Suprapubic skin (tissue), 4 donors: ENCODE data around the gene ENO2. TPM values are rescaled to one million over a fixed set of nuclear protein-coding genes. Genes with fewer than 3 reads are reported as not detected.

Experiments used
- DNase-seq, 2 donors: peaks; one replicate each; pipeline ENCODE4 v3.0.0-alpha.2; 2019; ENCODE audit warnings: low spot score in 2 of 2
- H3K27ac ChIP-seq: fragments of 200-600 bp; sonication (generic); one replicate; pipeline ENCODE4 v1.5.1; 2019
- H3K27me3 ChIP-seq: fragments of 200-600 bp; sonication (generic); one replicate; pipeline ENCODE4 v1.5.1; 2019
- H3K36me3 ChIP-seq: fragments of 200-600 bp; sonication (generic); one replicate; pipeline ENCODE4 v1.5.1; 2019
- H3K4me1 ChIP-seq: fragments of 200-600 bp; sonication (generic); one replicate; pipeline ENCODE4 v1.5.1; 2019
- H3K4me3 ChIP-seq: fragments of 200-600 bp; sonication (generic); one replicate; pipeline ENCODE4 v1.5.1; 2019; ENCODE audit warnings: mild to moderate bottlenecking
- H3K9me3 ChIP-seq: fragments of 200-600 bp; sonication (generic); one replicate; pipeline ENCODE4 v1.5.1; 2019
- EP300 ChIP-seq: sonication (generic); formaldehyde crosslinking; IDR thresholded peaks from one replicate; pipeline ENCODE4 v1.6.1; 2017; ENCODE audit warnings: antibody characterized with exemption
- POLR2A ChIP-seq, 2 donors: fragments of 450-650 bp; IDR thresholded peaks; one replicate each; pipeline ENCODE4 v1.6.1; 2017; ENCODE audit warnings: antibody characterized with exemption in 2 of 2, mild to moderate bottlenecking in 2 of 2, moderate library complexity in 2 of 2
- POLR2AphosphoS5 ChIP-seq, 3 donors: sonication (generic); formaldehyde crosslinking; IDR thresholded peaks; one replicate each; pipeline ENCODE4 v1.6.1; 2017; ENCODE audit warnings: antibody characterized with exemption in 3 of 3
- WGBS: methylation state at CpG from one replicate; pipeline ENCODE4 v1.1.5; 2018; 5-methylcytosine and 5-hydroxymethylcytosine counted together
- total RNA-seq, 4 donors: library from RNA; depleted of rRNA; stranded (reverse); fragments of >200 nt; gene quantifications; one replicate each; pipeline ENCODE4 v1.1.0, GENCODE V29; 2016
- TF ChIP-seq, protein P1 (sequence below), 2 donors: fragments of 200-600 bp in 1 of 2; fragments of 450-650 bp in 1 of 2; sonication (generic) in 1 of 2; IDR thresholded peaks; one replicate each; pipeline ENCODE4 v1.5.1; 2016 to 2019; ENCODE audit warnings: antibody characterized with exemption in 2 of 2, mild to moderate bottlenecking in 1 of 2, moderate library complexity in 1 of 2

ENO2 gene
- total RNA-seq, 4 donors from 2014 or later, result 1.3 to 15.4 (median 6.9) TPM

GRCh38 chr12:6955108-6956020 is 41.0 kb downstream of the ENO2 start:
- DNase-seq, result peak in 1 of 2 donors; percentile 63
- 86% methylated on average over 19 of the region's 22 CpGs for WGBS
- TF ChIP-seq EP300 (no peak), POLR2AphosphoS5 (IDR thresholded peaks at IDR 0.05) (no peak), POLR2A (IDR thresholded peaks at IDR 0.05) (no peak)
- TF ChIP-seq, protein P1, sequence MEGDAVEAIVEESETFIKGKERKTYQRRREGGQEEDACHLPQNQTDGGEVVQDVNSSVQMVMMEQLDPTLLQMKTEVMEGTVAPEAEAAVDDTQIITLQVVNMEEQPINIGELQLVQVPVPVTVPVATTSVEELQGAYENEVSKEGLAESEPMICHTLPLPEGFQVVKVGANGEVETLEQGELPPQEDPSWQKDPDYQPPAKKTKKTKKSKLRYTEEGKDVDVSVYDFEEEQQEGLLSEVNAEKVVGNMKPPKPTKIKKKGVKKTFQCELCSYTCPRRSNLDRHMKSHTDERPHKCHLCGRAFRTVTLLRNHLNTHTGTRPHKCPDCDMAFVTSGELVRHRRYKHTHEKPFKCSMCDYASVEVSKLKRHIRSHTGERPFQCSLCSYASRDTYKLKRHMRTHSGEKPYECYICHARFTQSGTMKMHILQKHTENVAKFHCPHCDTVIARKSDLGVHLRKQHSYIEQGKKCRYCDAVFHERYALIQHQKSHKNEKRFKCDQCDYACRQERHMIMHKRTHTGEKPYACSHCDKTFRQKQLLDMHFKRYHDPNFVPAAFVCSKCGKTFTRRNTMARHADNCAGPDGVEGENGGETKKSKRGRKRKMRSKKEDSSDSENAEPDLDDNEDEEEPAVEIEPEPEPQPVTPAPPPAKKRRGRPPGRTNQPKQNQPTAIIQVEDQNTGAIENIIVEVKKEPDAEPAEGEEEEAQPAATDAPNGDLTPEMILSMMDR (IDR thresholded peaks at IDR 0.05), result no peak
- peaks cover 7% of the 10 kb centered on the region for H3K36me3 ChIP-seq
- H3K4me3 ChIP-seq, result no peak overlapping the region
- H3K27ac ChIP-seq, result no peak overlapping the region
- no peaks in the 10 kb centered on the region for H3K9me3 ChIP-seq
- peaks cover 37% of the 10 kb centered on the region for H3K4me1 ChIP-seq
- H3K27me3 ChIP-seq, result no peaks in the 10 kb centered on the region

DNA sequence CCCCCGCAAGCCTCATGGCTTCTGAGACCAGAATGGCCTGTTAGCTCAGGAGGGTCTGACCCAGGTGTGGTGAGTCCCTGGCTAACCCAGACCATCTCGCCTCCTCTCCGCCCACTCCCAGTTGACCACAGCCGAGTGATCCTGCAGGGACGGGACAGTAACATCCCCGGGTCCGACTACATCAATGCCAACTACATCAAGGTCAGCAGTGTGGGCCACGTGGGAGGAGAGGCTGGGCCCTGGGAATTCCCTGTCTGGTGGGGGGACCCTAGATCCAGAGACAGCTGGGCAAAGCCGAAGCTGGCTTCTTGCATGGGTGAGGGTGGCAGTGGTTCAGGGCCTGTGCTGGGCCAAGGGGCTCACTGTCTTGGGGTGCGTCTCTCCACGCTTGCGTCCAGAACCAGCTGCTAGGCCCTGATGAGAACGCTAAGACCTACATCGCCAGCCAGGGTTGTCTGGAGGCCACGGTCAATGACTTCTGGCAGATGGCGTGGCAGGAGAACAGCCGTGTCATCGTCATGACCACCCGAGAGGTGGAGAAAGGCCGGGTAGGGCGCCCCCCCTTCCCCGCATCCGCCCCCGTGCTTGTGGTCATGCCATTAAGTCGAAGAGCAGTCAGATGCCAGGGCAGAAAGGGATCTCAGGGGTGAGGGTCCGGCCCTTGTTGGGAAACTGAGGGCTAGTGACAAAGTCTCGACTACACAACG is 41.8 kb downstream of the ENO2 start:
- Histone ChIP-seq H3K4me1 (peaks cover 40% of the 10 kb centered on the region), H3K27ac (no peak overlapping the region), H3K4me3 (no peak overlapping the region), H3K9me3 (no peaks in the 10 kb centered on the region), H3K27me3 (no peaks in the 10 kb centered on the region), H3K36me3 (peaks cover 7% of the 10 kb centered on the region)
- no peak for DNase-seq
- no peak for TF ChIP-seq POLR2AphosphoS5 (IDR thresholded peaks at IDR 0.05)
- no peak for TF ChIP-seq POLR2A (IDR thresholded peaks at IDR 0.05)
- TF ChIP-seq EP300, result no peak
- 83% methylated on average over 24 of the region's 28 CpGs for WGBS

DNA sequence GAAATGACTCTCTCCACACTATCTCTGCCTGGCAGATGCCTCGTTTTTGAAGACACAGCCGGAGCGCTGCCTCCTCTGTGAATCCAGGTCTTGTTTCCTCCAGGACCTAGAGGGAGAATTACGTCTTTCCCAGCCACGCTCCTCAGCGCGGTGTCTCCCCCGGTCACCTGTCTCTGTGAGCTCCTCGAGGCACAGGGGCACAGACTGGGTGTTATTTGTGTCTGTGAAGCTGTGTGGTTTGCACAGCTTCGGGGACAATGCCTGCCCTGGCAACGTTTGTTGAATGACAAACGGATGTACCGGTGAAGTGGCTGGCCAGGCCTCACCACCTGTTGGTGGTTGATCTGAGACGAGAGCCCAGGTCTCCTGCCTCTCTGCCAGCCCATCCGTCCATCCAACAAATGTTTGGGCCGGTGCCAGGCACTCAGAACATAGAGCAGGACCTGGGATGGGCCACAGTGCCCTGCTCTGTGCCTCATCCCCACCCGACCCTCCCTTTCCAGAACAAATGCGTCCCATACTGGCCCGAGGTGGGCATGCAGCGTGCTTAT is 42.8 kb downstream of the ENO2 start:
- no peak overlapping the region for H3K27ac ChIP-seq
- no peak overlapping the region for H3K4me3 ChIP-seq
- peaks cover 7% of the 10 kb centered on the region for H3K36me3 ChIP-seq
- TF ChIP-seq EP300 (no peak), POLR2A (IDR thresholded peaks at IDR 0.05) (no peak), POLR2AphosphoS5 (IDR thresholded peaks at IDR 0.05) (no peak)
- TF ChIP-seq, protein P1 (IDR thresholded peaks at IDR 0.05), result no peak
- H3K27me3 ChIP-seq, result no peaks in the 10 kb centered on the region
- DNase-seq, result no peak
- no peaks in the 10 kb centered on the region for H3K9me3 ChIP-seq
- peaks cover 50% of the 10 kb centered on the region for H3K4me1 ChIP-seq
- 79% methylated on average over 20 of the region's 20 CpGs for WGBS

- Histone ChIP-seq H3K27ac (no peak overlapping the region), H3K4me1 (peaks cover 55% of the 10 kb centered on the region)
- TF ChIP-seq, protein P1 (IDR thresholded peaks at IDR 0.05), result no peak
- TF ChIP-seq POLR2A (IDR thresholded peaks at IDR 0.05), result no peak
- TF ChIP-seq EP300, result no peak
- no peak for TF ChIP-seq POLR2AphosphoS5 (IDR thresholded peaks at IDR 0.05)
Observed at GRCh38 chr12:6957741-6958608, 43.6 kb downstream of the ENO2 start.

DNA sequence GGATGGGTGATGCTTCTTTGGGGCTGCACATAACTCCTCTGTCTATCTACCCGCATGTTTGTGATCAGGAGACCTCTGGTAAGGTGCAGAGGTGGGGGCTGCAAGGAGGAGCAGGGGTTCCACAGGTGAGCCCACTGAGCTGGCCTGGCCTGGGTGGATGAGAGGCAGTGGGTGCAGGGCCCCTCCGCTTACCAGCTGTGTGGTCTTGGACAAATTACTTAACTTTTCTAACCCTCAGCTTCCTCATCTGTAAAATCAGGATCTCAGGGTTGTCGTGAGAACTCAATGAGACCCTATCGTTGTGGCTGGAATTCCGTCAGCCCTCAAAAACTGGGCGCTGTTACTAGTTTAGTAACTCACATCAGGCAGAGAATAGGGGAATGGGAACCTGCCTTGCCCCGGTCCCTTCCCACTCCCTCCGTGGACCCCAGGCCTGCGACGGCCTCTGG is 44.3 kb downstream of the ENO2 start:
- Histone ChIP-seq H3K27ac (peak overlapping the region; percentile 40), H3K9me3 (no peaks in the 10 kb centered on the region), H3K4me3 (no peak overlapping the region), H3K36me3 (peaks cover 7% of the 10 kb centered on the region), H3K27me3 (no peaks in the 10 kb centered on the region), H3K4me1 (peaks cover 56% of the 10 kb centered on the region)
- WGBS, result 60% methylated on average over 9 of the region's 10 CpGs
- no peak for DNase-seq
- TF ChIP-seq POLR2A (IDR thresholded peaks at IDR 0.05) (no peak), POLR2AphosphoS5 (IDR thresholded peaks at IDR 0.05) (no peak), EP300 (no peak)
- TF ChIP-seq, protein P1 (IDR thresholded peaks at IDR 0.05), result no peak

More at GRCh38 chr12:6957741-6958608, 43.6 kb downstream of the ENO2 start:
- 70% methylated on average over 17 of the region's 28 CpGs for whole genome bisulfite sequencing
- H3K9me3 ChIP-seq, result no peaks in the 10 kb centered on the region
- no peaks in the 10 kb centered on the region for H3K27me3 ChIP-seq
- H3K4me3 ChIP-seq, result no peak overlapping the region
- peaks cover 7% of the 10 kb centered on the region for H3K36me3 ChIP-seq
- no peak for DNase-seq
